ENCODE data around the gene PSMA5.

Gene PSMA5

DNA sequence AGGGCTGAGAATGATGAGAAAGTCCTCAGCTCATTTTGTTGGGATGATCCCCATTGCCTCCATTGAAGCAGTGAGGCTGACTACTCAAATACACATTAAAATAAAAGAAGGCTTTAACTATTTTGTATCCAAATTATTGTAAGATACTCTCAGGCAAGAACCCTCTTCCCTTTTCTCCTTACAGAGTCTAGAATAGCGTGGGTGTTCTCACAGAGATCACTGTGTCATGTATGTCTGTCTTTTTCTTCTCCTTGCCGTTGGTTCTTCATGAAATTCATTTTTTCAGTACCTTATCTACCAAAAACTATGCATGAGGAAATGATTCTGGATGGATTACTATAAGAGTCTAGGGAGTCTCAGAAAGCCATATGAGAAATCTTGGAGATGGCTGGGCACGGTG is 58.6 kb downstream of the PSMA5 start:
- Histone ChIP-seq H3K4me3 (ENCODE audit: low read depth, low read length) (no peak overlapping the region), H3K36me3 (replicated peaks) (peaks cover 6% of the 10 kb centered on the region), H3K27me3 (replicated peaks) (no peaks in the 10 kb centered on the region), H3K27ac (no peak overlapping the region)
- TF ChIP-seq, protein P1, sequence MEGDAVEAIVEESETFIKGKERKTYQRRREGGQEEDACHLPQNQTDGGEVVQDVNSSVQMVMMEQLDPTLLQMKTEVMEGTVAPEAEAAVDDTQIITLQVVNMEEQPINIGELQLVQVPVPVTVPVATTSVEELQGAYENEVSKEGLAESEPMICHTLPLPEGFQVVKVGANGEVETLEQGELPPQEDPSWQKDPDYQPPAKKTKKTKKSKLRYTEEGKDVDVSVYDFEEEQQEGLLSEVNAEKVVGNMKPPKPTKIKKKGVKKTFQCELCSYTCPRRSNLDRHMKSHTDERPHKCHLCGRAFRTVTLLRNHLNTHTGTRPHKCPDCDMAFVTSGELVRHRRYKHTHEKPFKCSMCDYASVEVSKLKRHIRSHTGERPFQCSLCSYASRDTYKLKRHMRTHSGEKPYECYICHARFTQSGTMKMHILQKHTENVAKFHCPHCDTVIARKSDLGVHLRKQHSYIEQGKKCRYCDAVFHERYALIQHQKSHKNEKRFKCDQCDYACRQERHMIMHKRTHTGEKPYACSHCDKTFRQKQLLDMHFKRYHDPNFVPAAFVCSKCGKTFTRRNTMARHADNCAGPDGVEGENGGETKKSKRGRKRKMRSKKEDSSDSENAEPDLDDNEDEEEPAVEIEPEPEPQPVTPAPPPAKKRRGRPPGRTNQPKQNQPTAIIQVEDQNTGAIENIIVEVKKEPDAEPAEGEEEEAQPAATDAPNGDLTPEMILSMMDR (IDR thresholded peaks at IDR 0.05; ENCODE audit: low read depth, low read length, missing control alignments) = no peak
- in situ Hi-C loops (cut with HindIII; ENCODE audit: low pct_ligation_motif_present, low sequenced_read_pairs) = no loop called here
- no peak for DNase-seq

DNA sequence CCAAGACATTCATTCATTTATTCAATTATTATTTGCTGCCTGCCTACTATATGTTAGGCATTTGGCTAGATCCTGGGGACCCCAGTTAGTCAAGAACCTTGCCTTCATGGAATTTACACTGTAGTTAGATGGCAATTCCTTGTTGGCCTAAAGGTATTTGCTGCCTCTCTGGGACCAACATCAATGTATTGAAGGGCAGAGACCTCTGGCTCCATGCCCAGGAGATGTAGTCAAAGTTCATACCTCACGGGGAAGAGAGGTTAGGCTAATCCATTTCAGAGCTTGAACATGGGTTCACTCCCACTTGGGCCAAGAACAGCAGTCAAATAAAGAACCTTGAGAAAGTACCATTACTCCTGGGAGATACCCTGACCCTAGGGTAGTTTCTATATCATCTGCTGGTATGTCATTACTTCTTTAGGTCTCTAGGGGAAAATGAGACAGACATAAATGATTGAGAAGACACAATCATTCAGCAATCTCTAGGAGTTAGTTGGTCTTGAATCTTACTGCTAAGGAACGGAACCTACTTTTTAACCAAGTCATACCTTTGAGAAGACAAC is 60.5 kb downstream of the PSMA5 start:
- Histone ChIP-seq H3K27ac (no peak overlapping the region), H3K4me3 (ENCODE audit: low read depth, low read length) (no peak overlapping the region), H3K27me3 (replicated peaks) (no peaks in the 10 kb centered on the region), H3K36me3 (replicated peaks) (peaks cover 6% of the 10 kb centered on the region)
- in situ Hi-C loops (cut with HindIII; ENCODE audit: low pct_ligation_motif_present, low sequenced_read_pairs) = no loop called here
- no peak for DNase-seq
- TF ChIP-seq, protein P1 (IDR thresholded peaks at IDR 0.05; ENCODE audit: low read depth, low read length, missing control alignments) = no peak

DNA sequence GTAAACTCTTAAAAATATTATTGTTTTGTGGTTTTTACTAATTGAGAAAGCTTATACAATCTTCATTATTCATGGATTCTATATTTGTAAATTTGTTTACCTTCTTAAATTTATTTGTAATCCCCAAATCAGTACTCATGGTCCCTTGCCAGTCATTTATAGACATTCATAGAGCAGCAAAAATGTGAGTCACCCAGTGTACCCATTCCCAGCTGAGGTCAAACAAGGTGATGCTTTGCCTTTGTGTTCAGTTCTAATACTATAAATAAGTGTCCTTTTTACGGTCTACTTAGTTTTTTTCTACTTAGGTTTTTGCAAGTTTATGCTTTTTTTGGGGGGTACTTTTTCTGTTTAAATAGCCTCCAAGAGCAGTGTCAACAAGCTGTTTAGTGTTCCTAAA is 64.6 kb downstream of the PSMA5 start:
- TF ChIP-seq, protein P1 (IDR thresholded peaks at IDR 0.05; ENCODE audit: low read depth, low read length, missing control alignments) = no peak
- H3K27me3 ChIP-seq (replicated peaks) = no peaks in the 10 kb centered on the region
- in situ Hi-C loops (cut with HindIII; ENCODE audit: low pct_ligation_motif_present, low sequenced_read_pairs) = no loop called here
- H3K27ac ChIP-seq = no peak overlapping the region
- H3K36me3 ChIP-seq (replicated peaks) = peaks cover 2% of the 10 kb centered on the region
- DNase-seq = no peak
- H3K4me3 ChIP-seq (ENCODE audit: low read depth, low read length) = no peak overlapping the region

DNA sequence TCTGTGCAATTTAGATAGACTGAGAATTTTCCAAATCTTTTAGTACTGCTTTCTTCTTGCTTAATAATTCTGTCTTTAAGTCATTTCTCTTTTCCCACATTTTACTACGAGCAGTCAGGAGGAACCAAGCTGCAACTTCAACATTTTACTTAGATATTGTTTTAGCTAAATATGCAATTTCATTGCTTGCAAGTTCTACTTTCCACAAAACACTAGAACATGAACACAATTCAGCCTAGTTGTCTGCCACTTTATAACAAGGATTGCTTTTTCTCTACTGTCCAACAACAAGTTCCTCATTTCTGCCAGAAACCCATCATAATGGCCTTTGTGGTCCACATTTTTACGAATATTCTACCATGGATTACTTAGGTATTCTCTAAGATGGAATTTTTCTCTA is 65.2 kb downstream of the PSMA5 start:
- in situ Hi-C loops (cut with HindIII; ENCODE audit: low pct_ligation_motif_present, low sequenced_read_pairs) = no loop called here
- no peak overlapping the region for H3K27ac ChIP-seq
- TF ChIP-seq, protein P1 (IDR thresholded peaks at IDR 0.05; ENCODE audit: low read depth, low read length, missing control alignments) = no peak
- no peak for DNase-seq
- no peaks in the 10 kb centered on the region for H3K27me3 ChIP-seq (replicated peaks)
- no peak overlapping the region for H3K4me3 ChIP-seq (ENCODE audit: low read depth, low read length)
- H3K36me3 ChIP-seq (replicated peaks) = no peaks in the 10 kb centered on the region

DNA sequence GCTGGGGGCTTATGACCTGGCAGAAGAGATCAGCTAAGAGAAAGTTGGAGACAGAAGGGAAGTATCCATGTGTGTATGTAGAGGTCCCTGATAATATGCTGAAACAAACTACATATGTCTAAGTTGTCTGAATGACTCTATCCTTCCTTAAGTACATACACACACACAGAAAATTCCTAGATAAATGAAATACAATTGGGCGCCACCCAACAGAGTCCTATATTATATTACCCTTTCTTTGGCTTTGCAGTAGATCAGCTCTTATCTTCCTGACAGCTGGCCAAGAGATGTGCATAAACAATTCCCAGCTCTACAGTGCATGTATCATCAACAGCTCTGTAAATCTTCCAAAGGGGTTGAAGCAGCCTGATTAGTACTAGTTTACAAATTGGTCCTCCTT is 68.6 kb downstream of the PSMA5 start:
- in situ Hi-C loops (cut with HindIII; ENCODE audit: low pct_ligation_motif_present, low sequenced_read_pairs) = no loop called here
- TF ChIP-seq, protein P1 (IDR thresholded peaks at IDR 0.05; ENCODE audit: low read depth, low read length, missing control alignments) = no peak
- DNase-seq = peak; percentile 41
- Histone ChIP-seq H3K4me3 (ENCODE audit: low read depth, low read length) (no peak overlapping the region), H3K36me3 (replicated peaks) (peaks cover 5% of the 10 kb centered on the region), H3K27me3 (replicated peaks) (no peaks in the 10 kb centered on the region), H3K27ac (no peak overlapping the region)

DNA sequence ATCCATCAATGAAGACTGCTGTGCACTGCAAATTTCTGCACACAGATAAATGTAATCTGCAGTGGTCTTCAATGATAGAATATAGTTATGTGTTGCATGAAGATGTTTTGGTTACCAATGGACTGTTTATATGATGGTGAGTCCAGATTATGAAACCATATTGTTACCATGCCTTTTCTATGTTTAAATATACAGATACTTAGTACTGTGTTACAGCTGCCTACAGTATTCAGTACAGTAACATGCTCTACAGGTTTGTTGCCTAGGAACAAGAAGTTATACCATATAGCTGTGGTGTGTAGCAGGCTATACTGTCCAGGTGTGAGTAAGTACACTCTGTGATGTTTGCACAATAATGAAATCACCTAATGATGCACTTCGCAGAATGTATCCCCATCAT is 69.3 kb downstream of the PSMA5 start:
- no peak overlapping the region for H3K27ac ChIP-seq
- DNase-seq = no peak
- TF ChIP-seq, protein P1 (IDR thresholded peaks at IDR 0.05; ENCODE audit: low read depth, low read length, missing control alignments) = no peak
- H3K36me3 ChIP-seq (replicated peaks) = peaks cover 6% of the 10 kb centered on the region
- H3K27me3 ChIP-seq (replicated peaks) = no peaks in the 10 kb centered on the region
- in situ Hi-C loops (cut with HindIII; ENCODE audit: low pct_ligation_motif_present, low sequenced_read_pairs) = no loop called here
- H3K4me3 ChIP-seq (ENCODE audit: low read depth, low read length) = no peak overlapping the region

Measured in brain microvascular endothelial cell (primary cell).